Stimulated activated naive CD8-positive, alpha-beta T cell treated with anti-CD3 and anti-CD28 coated beads, Interleukin-15, amount 100 ng/mL, for 72 hours (primary cell): ENCODE data around the gene TXNL4A.

Source experiments
- ATAC-seq: fragments of 150-1000 bp; cut with Tn5 transposase; 2 replicates; pipeline ENCODE4 v1.10.0; 2021; ENCODE audit warnings: mild to moderate bottlenecking, moderate library complexity
- DNase-seq, 2 donors: peaks; one replicate each; pipeline ENCODE4 v3.0.0; 2021 to 2022
- H3K27ac Mint-ChIP-seq, 2 donors: one replicate each; pipeline ENCODE4 v1.8.0; 2022; ENCODE audit warnings: mild to moderate bottlenecking in 2 of 2, mixed read lengths in 2 of 2, moderate library complexity in 2 of 2
- H3K27me3 Mint-ChIP-seq: one replicate; pipeline ENCODE4 v1.8.0; 2022; ENCODE audit warnings: mixed read lengths
- H3K4me1 Mint-ChIP-seq: one replicate; pipeline ENCODE4 v1.8.0; 2022; ENCODE audit warnings: mild to moderate bottlenecking, mixed read lengths
- H3K4me3 Mint-ChIP-seq, 2 donors: one replicate each; pipeline ENCODE4 v1.8.0; 2022; ENCODE audit warnings: mild to moderate bottlenecking in 2 of 2, mixed read lengths in 2 of 2, moderate library complexity in 1 of 2
- H3K9me3 Mint-ChIP-seq, 2 donors: one replicate each; pipeline ENCODE4 v1.8.0; 2022; ENCODE audit warnings: mixed read lengths in 2 of 2

Gene TXNL4A

GRCh38 chr18:79949697-79950487 lies 38.5 kb downstream of the TXNL4A start:
- peak overlapping the region; percentile 86 to 89 for H3K27ac Mint-ChIP-seq
- peak overlapping the region; percentile 86 to 87 for H3K4me3 Mint-ChIP-seq
- DNase-seq (no peak), ATAC-seq (no peak)
- peaks cover 65% of the 10 kb centered on the region for H3K4me1 Mint-ChIP-seq
- H3K27me3 Mint-ChIP-seq = no peaks in the 10 kb centered on the region
- no peaks in the 10 kb centered on the region for H3K9me3 Mint-ChIP-seq

GRCh38 chr18:79948719-79949411 lies 39.5 kb downstream of the TXNL4A start:
- H3K4me1 Mint-ChIP-seq = peaks cover 65% of the 10 kb centered on the region
- H3K27me3 Mint-ChIP-seq = no peaks in the 10 kb centered on the region
- no peak for DNase-seq
- H3K4me3 Mint-ChIP-seq = peak overlapping the region in 1 of 2 donors; percentile 11
- no peak for ATAC-seq
- H3K9me3 Mint-ChIP-seq = no peaks in the 10 kb centered on the region
- no peak overlapping the region for H3K27ac Mint-ChIP-seq

DNA sequence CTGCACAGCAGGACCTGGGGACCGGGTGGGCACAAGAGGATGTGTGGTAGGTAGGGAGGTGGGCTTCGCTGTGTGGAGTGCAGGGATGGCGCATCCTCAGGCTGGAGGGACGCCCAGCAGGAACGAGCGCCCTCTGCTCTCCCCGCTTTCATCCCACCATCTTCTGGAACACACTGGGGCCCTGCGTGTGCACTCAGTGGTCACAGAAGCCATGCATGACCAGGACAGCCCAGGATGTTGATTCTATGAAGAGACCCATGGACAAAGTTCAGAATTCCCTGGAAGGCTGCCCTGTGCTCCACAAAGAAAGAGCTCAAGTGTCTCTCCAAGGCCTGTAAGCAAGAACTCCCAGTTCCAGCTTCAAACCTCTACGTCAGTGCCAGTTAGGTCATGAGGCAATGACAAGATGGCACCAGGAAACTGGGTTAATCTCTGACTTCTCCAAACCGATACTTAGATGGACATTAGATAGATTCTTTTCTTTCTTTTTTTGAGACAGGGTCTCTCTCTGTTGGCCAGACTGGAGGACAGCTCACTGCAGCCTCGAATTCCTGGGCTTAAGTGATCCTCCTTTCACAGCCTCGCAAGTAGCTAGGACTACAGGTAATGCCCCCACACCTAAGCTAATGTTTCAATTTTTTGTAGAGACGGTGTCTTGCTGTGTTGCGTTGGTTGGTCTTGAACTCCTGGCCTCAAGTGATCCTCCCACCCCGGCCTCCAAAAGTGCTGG lies 40.3 kb downstream of the TXNL4A start:
- H3K27ac Mint-ChIP-seq = no peak overlapping the region
- no peaks in the 10 kb centered on the region for H3K27me3 Mint-ChIP-seq
- ATAC-seq (no peak), DNase-seq (no peak)
- H3K4me1 Mint-ChIP-seq = peaks cover 71% of the 10 kb centered on the region
- H3K9me3 Mint-ChIP-seq = no peaks in the 10 kb centered on the region
- no peak overlapping the region for H3K4me3 Mint-ChIP-seq

DNA sequence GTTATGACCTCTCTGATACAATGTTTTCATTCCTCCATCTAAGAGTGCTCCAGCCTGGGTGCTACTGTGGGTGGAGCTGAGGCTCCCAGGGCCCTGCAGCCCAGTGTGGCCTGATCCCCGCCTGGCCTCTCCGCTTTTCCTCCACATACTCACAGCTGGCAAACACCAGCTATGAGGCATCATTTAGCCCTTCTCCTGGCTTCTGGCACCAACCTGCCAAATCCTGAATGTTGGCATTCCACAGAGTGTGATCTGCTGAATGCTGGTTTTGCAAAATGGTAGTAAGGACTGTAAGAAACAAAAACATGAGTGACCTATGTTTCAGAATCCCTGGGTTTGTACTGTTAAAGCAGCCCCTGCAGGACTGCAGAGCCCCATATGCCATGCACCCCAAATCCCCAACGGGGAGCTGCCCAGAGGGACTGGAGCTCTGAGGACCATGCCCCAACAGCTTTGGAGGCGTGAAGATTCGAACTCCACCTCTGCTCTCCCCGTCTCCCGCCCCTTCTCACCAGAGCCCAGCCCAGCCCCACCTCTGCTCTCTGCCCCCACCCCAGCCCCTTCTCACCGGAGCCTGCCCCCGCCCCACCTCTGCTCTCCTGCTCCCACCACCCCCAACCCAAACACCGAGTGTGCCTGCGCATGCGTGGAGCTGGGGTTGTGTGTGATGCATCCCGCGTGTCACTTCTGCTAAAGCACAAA lies 41.2 kb downstream of the TXNL4A start:
- no peak overlapping the region for H3K27ac Mint-ChIP-seq
- H3K4me1 Mint-ChIP-seq = peaks cover 78% of the 10 kb centered on the region
- H3K27me3 Mint-ChIP-seq = no peaks in the 10 kb centered on the region
- no peak overlapping the region for H3K4me3 Mint-ChIP-seq
- H3K9me3 Mint-ChIP-seq = no peaks in the 10 kb centered on the region
- ATAC-seq (no peak), DNase-seq (no peak)

DNA sequence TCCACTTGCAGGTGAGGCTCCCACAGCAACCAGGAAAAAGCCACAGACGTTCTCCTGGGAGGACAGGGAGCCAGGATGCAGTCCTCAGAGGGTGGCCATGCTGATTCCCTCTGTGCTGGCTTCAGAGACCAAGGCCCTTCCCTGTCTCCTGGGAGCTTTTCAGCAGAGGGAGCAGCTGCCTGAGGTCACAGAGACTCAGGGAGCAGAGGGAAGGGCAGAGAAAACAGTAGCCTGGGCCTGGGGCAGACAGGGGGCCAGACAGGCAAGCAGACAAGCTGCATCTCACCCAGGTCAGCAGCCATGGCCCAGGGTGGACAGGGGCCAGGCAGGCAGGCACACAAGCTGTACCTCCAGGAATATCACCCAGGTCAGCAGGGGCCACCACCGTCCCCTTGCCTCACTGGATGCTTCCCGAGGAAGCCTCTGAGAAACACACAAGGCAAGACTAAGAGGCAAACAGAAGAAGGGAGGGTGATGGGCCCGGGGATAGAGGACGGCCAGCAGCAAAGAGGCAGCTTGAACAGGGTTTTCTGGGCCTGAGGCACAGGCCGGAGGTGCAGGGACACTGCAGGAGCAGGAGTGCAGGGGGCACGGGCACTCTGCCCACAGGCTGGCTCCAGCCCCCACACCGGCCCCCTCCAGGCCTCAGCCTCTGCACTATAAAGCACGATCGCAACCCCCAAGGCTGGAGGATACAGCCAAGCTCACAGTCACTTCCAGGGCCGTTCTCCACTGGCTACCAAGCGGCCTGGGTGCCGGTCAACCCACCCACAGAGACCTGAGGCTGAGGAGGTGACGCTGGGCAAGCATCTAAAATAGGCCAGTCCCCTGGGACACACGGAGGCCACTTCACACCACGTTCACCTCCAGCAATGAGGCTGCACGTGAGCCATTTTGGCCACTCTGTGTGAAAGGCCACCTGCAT lies 43.0 kb downstream of the TXNL4A start:
- H3K27me3 Mint-ChIP-seq = no peaks in the 10 kb centered on the region
- DNase-seq (no peak), ATAC-seq (no peak)
- no peaks in the 10 kb centered on the region for H3K9me3 Mint-ChIP-seq
- peak overlapping the region in 1 of 2 donors; percentile 72 for H3K4me3 Mint-ChIP-seq
- peaks cover 78% of the 10 kb centered on the region for H3K4me1 Mint-ChIP-seq
- peak overlapping the region in 1 of 2 donors; percentile 65 for H3K27ac Mint-ChIP-seq

DNA sequence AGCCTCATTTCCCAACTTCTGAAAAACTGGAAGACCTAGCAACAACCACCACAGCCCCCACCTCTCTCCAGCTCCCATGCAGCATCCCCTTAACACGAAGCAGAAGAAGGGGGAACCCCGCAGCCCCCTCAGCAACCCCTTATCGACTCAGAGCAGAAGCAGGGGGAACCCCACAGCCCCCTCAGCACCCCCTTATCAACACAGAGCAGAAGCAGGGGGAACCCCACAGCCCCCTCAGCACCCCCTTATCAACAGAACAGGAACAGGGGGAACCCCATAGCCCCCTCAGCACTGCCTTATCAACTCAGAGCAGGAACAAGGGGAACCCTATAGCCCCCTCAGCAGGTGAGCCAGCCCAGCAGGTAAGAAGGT lies 43.6 kb downstream of the TXNL4A start:
- DNase-seq = peak in 1 of 2 donors; percentile 10
- Mint-ChIP-seq H3K27ac (peak overlapping the region in 1 of 2 donors; percentile 90), H3K27me3 (no peaks in the 10 kb centered on the region), H3K4me3 (peak overlapping the region; percentile 35 to 72), H3K9me3 (no peaks in the 10 kb centered on the region), H3K4me1 (peaks cover 72% of the 10 kb centered on the region)
- peak; percentile 41 for ATAC-seq

DNA sequence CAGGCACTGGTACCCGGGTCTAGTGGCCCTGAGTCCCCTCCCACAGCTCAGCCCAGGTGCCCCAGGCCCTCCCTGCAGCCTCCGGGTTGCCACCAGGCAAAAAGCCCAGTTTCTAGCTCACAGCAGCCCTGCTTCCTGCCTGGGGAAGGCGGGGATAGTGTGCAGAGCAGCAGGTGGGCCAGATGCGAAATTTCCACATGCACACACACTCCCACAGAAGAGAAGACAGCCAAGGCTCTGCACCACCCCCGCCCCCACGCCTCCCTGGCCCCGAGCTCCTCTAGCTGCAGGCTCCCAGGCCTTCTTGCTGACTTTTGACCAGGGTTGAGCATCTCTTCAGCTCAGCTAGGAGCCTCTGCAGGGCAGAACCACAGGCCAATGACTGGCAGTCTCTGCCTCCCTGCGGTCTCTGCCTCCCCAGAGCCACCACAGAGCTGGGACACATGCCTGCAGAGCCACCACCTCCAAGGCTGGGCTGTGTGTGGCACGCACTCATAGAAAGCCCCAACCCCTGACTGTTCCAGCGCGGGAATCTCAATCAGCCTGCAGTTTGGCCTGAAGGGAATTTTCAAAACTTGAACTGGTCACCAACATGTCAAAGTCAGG lies 44.1 kb downstream of the TXNL4A start:
- Mint-ChIP-seq H3K4me1 (peaks cover 67% of the 10 kb centered on the region), H3K27me3 (no peaks in the 10 kb centered on the region), H3K4me3 (peak overlapping the region; percentile 35 to 72), H3K9me3 (no peaks in the 10 kb centered on the region), H3K27ac (peak overlapping the region in 1 of 2 donors; percentile 90)
- DNase-seq (peak; percentile 43 to 63), ATAC-seq (peak; percentile 91)

- ATAC-seq (no peak), DNase-seq (peak in 1 of 2 donors; percentile 7)
- H3K27ac Mint-ChIP-seq = no peak overlapping the region
- peak overlapping the region; percentile 13 to 72 for H3K4me3 Mint-ChIP-seq
- H3K27me3 Mint-ChIP-seq = no peaks in the 10 kb centered on the region
- peaks cover 61% of the 10 kb centered on the region for H3K4me1 Mint-ChIP-seq
- no peaks in the 10 kb centered on the region for H3K9me3 Mint-ChIP-seq
Observed at GRCh38 chr18:79943608-79944125, 44.7 kb downstream of the TXNL4A start.

DNA sequence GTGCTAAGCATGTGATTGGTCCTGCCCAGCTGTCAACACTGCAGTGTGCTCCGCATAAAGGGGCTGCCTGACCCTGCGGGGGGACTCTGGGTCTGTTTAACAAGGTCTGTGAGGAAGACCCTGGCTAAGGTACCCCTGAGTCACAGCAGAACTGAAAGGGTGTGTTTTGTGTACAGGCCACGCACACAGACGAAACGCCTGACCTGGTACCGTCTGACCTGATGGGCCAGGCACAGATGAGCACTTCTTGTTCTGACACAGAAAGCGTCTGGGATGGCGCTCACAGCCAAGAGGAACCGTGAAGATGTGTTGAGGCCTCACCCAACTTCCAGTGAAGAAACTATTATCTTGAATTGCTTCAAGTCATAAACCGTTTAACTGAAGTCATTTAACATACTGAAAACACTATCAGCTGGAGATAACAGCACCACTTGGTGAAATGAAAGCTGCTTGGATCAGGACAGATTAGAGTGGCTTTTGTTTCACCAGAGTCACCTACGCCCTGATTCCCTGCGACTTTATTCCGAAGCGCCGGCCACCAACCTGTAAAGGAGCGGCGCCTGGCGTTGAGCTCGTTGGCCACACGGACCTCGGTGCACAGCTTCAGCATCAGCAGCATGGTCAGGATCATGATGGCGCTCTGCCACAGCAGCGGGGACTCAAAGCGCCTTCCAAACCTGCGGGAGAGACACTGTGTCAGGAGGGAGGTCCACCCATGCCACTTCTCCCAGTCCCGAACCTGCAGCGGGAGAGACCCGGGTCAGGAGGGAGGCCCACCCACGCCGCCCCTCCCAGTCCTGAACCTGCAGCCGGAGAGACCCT lies 45.4 kb downstream of the TXNL4A start:
- DNase-seq (peak in 1 of 2 donors; percentile 7), ATAC-seq (no peak)
- Mint-ChIP-seq H3K27me3 (no peaks in the 10 kb centered on the region), H3K4me3 (no peak overlapping the region), H3K4me1 (peaks cover 58% of the 10 kb centered on the region), H3K27ac (peak overlapping the region in 1 of 2 donors; percentile 25), H3K9me3 (no peaks in the 10 kb centered on the region)

DNA sequence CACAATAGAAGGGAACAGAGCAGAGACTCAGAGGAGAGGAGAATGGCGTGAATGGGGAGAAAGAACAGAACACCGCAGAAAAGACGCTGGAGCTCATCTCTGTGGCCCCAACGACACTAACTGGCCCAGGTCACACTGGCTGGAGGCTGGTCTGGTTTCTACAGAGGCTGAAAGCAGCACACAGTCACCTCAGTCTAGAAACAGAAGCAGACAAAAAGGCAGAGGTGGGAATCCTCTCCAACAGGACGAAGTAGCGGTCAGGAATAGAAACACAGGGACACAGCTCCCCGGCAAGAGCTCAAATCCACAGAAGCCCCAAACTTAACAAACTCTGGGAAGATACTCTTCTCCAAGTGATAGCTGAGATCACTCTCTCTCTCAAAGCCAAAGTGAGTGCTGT lies 46.2 kb downstream of the TXNL4A start:
- Mint-ChIP-seq H3K27ac (peak overlapping the region in 1 of 2 donors; percentile 15), H3K9me3 (no peaks in the 10 kb centered on the region), H3K27me3 (no peaks in the 10 kb centered on the region), H3K4me3 (no peak overlapping the region), H3K4me1 (peaks cover 62% of the 10 kb centered on the region)
- DNase-seq = peak in 1 of 2 donors; percentile 3
- no peak for ATAC-seq

GRCh38 chr18:79941473-79942119 lies 46.8 kb downstream of the TXNL4A start:
- Mint-ChIP-seq H3K27ac (peak overlapping the region in 1 of 2 donors; percentile 15), H3K9me3 (no peaks in the 10 kb centered on the region), H3K4me3 (no peak overlapping the region), H3K27me3 (no peaks in the 10 kb centered on the region), H3K4me1 (peaks cover 61% of the 10 kb centered on the region)
- DNase-seq (peak in 1 of 2 donors; percentile 2), ATAC-seq (no peak)

DNA sequence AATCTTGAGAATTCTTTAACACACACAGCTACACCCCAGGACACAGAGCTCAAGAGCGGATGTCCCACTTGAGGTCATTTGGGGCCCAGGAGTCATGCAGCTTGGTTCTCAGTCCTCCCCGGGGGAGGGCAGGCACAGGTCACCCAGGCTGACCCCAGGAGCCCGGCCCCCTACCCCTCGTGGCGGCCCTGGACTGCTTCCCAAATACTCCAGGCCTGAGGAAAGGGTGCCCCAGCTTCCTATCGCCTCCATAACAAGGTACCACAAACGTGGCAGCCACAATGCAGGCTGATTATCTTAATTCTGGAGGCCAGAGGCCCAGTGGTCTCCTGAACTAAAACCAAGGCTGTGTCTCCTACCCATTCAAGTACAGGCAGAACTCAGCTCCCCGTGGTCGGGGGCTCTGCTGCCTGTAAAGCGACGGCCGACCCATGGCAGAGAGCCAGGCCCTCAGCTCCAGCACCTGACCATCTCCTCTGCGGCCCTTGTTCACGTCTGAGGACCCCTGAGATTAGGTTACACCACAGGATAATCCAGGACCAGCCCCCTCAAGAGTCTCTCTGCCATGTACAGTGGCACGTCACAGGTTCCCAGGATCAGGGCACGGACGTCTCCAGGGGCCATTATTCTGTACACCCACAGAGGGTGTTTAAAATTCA lies 47.4 kb downstream of the TXNL4A start:
- Mint-ChIP-seq H3K9me3 (peaks cover 0 to 4% of the 10 kb centered on the region in 2 donors), H3K27ac (no peak overlapping the region), H3K4me1 (peaks cover 54% of the 10 kb centered on the region), H3K27me3 (no peaks in the 10 kb centered on the region), H3K4me3 (no peak overlapping the region)
- no peak for ATAC-seq
- DNase-seq = peak in 1 of 2 donors; percentile 5
